Nephron (organoid): ENCODE results near the gene TOMM5.

Experiments used
- H3K27ac Mint-ChIP-seq, 3 experiments: 2 replicates each; pipeline ENCODE4 v1.8.0; 2020; ENCODE audit warnings: mixed read lengths in 3 of 3, mild to moderate bottlenecking in 2 of 3, moderate library complexity in 1 of 3
- H3K27me3 Mint-ChIP-seq: 2 replicates; pipeline ENCODE4 v1.8.0; 2021; ENCODE audit warnings: low read depth, mild to moderate bottlenecking, moderate library complexity, mixed read lengths
- H3K36me3 Mint-ChIP-seq: 2 replicates; pipeline ENCODE4 v1.8.0; 2020; ENCODE audit warnings: low read depth, mixed read lengths
- H3K4me1 Mint-ChIP-seq: 2 replicates; pipeline ENCODE4 v1.8.0; 2020; ENCODE audit warnings: mixed read lengths
- H3K4me3 Mint-ChIP-seq, 3 experiments: 2 replicates each; pipeline ENCODE4 v1.8.0; 2020; ENCODE audit warnings: mild to moderate bottlenecking in 3 of 3, mixed read lengths in 3 of 3, moderate library complexity in 2 of 3
- H3K9me3 Mint-ChIP-seq: 2 replicates; pipeline ENCODE4 v1.8.0; 2020; ENCODE audit warnings: mixed read lengths
- CTCF ChIP-seq, 3 experiments: fragments of 200-600 bp; sonication (generic); IDR thresholded peaks; one replicate each; pipeline ENCODE4 v1.5.0; 2021; ENCODE audit warnings: antibody characterized with exemption in 3 of 3; ENCODE audit not compliant: unreplicated experiment in 3 of 3

The TOMM5 gene

GRCh38 chr9:37636511-37637448 is 44.4 kb upstream of the TOMM5 start:
- Mint-ChIP-seq H3K9me3 (no peaks in the 10 kb centered on the region), H3K27me3 (peaks cover 3% of the 10 kb centered on the region), H3K27ac (no peak overlapping the region), H3K36me3 (no peaks in the 10 kb centered on the region), H3K4me1 (no peaks in the 10 kb centered on the region), H3K4me3 (no peak overlapping the region)
- TF ChIP-seq CTCF (IDR thresholded peaks at IDR 0.05; ENCODE audit: unreplicated experiment in 3 of 3) = no peak

GRCh38 chr9:37635808-37636207 is 43.4 kb upstream of the TOMM5 start:
- Mint-ChIP-seq H3K27me3 (peaks cover 3% of the 10 kb centered on the region), H3K4me1 (no peaks in the 10 kb centered on the region), H3K36me3 (no peaks in the 10 kb centered on the region), H3K27ac (no peak overlapping the region), H3K9me3 (no peaks in the 10 kb centered on the region), H3K4me3 (no peak overlapping the region)
- TF ChIP-seq CTCF (IDR thresholded peaks at IDR 0.05; ENCODE audit: unreplicated experiment in 3 of 3) = no peak

DNA sequence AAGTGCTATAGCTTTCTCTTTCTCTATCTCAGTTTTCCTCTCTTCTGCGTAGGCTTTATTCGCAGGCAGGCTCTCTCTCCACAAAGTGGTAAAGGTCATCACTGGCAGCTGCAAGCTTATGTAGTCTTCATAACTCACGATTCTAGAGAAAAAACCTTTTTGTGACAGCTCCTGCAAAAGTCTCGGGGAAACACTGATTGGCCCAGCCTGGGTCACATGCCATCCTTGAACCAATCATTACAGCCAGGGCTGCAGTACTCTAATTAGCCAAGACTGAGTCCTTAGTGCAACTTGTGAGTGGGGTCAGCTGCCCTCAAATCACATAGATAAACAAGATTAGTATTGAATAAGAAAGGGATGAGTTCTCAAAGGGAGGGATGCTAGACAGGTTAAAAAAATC is 40.1 kb upstream of the TOMM5 start:
- Mint-ChIP-seq H3K27ac (no peak overlapping the region), H3K27me3 (peaks cover 3% of the 10 kb centered on the region), H3K4me3 (no peak overlapping the region), H3K4me1 (peaks cover 6% of the 10 kb centered on the region), H3K36me3 (no peaks in the 10 kb centered on the region), H3K9me3 (no peaks in the 10 kb centered on the region)
- no peak for TF ChIP-seq CTCF (IDR thresholded peaks at IDR 0.05; ENCODE audit: unreplicated experiment in 3 of 3)

DNA sequence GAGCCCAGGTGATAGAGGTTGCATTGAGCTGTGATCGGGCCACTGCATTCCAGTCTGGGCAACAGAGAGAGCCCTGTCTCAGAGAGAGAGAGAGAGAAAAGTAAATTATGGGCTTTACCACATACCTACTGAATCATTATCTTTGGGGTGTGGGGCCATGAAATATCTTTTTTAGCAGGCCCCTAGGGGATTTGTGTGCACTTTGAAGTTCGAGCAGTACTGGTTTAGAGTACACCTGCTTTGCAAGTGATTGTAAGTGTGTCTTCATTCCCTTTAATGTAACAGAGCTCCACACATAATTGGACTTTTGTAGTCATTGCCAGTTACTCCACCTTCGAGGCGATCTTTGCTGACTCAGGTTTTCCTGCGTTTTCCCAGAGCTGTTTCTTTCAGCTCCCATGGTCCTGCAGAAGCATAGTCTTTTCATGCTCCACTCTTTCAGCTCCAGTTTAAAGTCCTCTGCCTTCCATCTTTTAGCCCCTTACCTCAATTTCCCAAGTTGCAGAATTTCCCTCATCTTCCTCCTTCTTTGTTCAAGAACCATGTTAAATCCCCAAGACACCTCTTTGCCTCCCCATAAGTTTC is 34.4 kb upstream of the TOMM5 start:
- Mint-ChIP-seq H3K4me1 (peaks cover 34% of the 10 kb centered on the region), H3K9me3 (no peaks in the 10 kb centered on the region), H3K27ac (no peak overlapping the region), H3K27me3 (peaks cover 3% of the 10 kb centered on the region), H3K36me3 (no peaks in the 10 kb centered on the region), H3K4me3 (no peak overlapping the region)
- no peak for TF ChIP-seq CTCF (IDR thresholded peaks at IDR 0.05; ENCODE audit: unreplicated experiment in 3 of 3)

DNA sequence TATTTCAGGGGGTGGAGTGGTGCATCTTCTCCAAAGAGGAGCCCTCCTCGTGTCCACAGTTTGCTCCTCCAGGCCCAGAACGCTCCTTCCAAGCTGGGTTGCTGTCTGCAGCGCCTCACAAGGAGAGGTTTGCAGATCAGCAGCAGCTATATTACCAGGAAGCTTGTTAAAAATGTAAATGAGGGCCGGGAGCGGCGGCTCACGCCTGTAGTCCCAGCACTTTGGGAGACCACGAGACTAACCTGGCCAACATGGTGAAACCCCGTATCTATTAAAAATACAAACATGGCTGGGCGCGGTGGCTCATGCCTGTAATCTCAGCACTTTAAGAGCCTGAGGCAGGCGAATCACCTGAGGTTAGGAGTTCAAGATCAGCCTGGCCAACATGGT is 33.4 kb upstream of the TOMM5 start:
- no peak overlapping the region for H3K27ac Mint-ChIP-seq
- peaks cover 45% of the 10 kb centered on the region for H3K4me1 Mint-ChIP-seq
- no peak for TF ChIP-seq CTCF (IDR thresholded peaks at IDR 0.05; ENCODE audit: unreplicated experiment in 3 of 3)
- H3K4me3 Mint-ChIP-seq = no peak overlapping the region
- no peaks in the 10 kb centered on the region for H3K9me3 Mint-ChIP-seq
- no peaks in the 10 kb centered on the region for H3K36me3 Mint-ChIP-seq
- H3K27me3 Mint-ChIP-seq = peaks cover 3% of the 10 kb centered on the region
